ENCODE results near the gene MRPL18. TPM values are rescaled to one million over a fixed set of nuclear protein-coding genes. Genes with fewer than 3 reads are reported as not detected.
A peak's percentile ranks its signal among the peaks of the same experiment; 100 is the strongest.
"Not testable (repeated sequence)": the region's sequence is repeated elsewhere in the genome, so short reads cannot be mapped to it uniquely, and the experiment has no call there.

Gene MRPL18
- polyA plus RNA-seq, 1 donor, result 64.4 TPM

DNA sequence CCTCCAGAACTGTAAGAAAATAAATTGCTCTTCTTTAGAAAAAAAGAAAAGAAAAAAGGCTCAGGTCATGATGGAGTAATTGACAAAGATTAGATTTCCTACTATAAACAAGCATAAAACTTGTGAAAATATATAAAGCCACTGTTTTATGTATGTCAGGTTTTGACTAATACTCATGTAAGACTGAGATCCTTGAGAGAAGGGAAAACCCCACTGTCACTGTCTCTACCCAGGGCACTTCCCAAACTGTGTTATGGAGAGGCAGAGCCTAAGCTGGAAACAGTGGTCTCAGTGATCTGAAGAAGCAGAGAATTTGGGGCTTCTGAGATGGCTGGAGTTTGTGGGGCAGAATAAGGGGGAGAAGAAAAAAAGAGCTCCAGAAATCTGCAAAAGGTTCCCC is 20.8 kb upstream of the MRPL18 start:
- Histone ChIP-seq H3K36me3 (ENCODE audit: control insufficient read depth, insufficient read depth, low read length) (peaks cover 45% of the 10 kb centered on the region), H3K4me3 (ENCODE audit: low read length) (no peak overlapping the region)

GRCh38 chr6:159772196-159772595 is 18.1 kb upstream of the MRPL18 start:
- no peak for DNase-seq
- 0% methylated on average over 1 of the region's 1 CpG for WGBS (ENCODE audit: insufficient coverage, low lambda C conversion rate)
- Histone ChIP-seq H3K9me3 (ENCODE audit: control insufficient read depth, low read depth, low read length) (no peaks in the 10 kb centered on the region), H3K27ac (ENCODE audit: low read length) (no peak overlapping the region), H3K4me3 (ENCODE audit: low read length) (no peak overlapping the region), H3K36me3 (ENCODE audit: control insufficient read depth, insufficient read depth, low read length) (peaks cover 54% of the 10 kb centered on the region), H3K27me3 (ENCODE audit: control insufficient read depth, insufficient read depth, low read length) (no peaks in the 10 kb centered on the region), H3K4me1 (ENCODE audit: control insufficient read depth, insufficient read depth, low read length) (peaks cover 6% of the 10 kb centered on the region)

More for the DNA sequence above, 20.8 kb upstream of the MRPL18 start:
- DNase-seq, result no peak
- Histone ChIP-seq H3K27ac (ENCODE audit: low read length) (no peak overlapping the region), H3K27me3 (ENCODE audit: control insufficient read depth, insufficient read depth, low read length) (no peaks in the 10 kb centered on the region), H3K4me1 (ENCODE audit: control insufficient read depth, insufficient read depth, low read length) (no peaks in the 10 kb centered on the region), H3K9me3 (ENCODE audit: control insufficient read depth, low read depth, low read length) (no peaks in the 10 kb centered on the region)

DNA sequence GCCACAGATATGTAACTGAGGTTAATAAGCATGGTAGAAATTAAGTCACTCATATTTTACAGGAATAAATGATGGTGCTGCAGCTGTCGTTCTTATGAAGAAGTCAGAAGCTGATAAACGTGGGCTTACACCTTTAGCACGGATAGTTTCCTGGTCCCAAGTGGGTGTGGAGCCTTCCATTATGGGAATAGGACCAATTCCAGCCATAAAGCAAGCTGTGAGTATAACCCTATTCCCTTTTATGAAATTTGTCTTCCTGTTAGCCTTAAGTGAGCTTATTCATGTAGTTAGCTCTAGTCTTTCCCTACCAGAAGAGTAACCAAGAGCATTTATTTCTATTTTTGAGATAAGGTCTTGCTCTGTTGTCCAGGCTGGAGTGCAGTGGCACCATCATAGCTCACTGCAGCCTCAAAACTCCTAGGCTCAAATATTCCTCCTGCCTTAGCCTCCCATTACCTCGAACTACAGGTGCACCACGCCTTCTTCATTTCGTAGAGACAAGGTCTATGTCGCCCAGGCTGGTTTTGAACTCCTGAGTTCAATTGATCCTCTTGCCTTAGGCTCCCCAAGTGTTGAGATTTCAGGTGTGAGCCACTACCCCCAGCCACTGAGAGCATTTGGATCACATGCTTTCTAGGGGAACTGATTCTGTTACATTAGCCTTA is 12.9 kb upstream of the MRPL18 start:
- Histone ChIP-seq H3K4me3 (ENCODE audit: low read length) (no peak overlapping the region), H3K27me3 (ENCODE audit: control insufficient read depth, insufficient read depth, low read length) (no peaks in the 10 kb centered on the region), H3K27ac (ENCODE audit: low read length) (peak overlapping the region; percentile 46), H3K9me3 (ENCODE audit: control insufficient read depth, low read depth, low read length) (no peaks in the 10 kb centered on the region), H3K4me1 (ENCODE audit: control insufficient read depth, insufficient read depth, low read length) (peaks cover 20% of the 10 kb centered on the region), H3K36me3 (ENCODE audit: control insufficient read depth, insufficient read depth, low read length) (peaks cover 72% of the 10 kb centered on the region)
- DNase-seq, result peak in 1 of 2 donors; percentile 62
- 51% methylated on average over 2 of the region's 7 CpGs for WGBS (ENCODE audit: insufficient coverage, low lambda C conversion rate)

GRCh38 chr6:159778131-159778530 is 12.1 kb upstream of the MRPL18 start:
- no CpG with 5 or more reads among the region's 1 CpG for WGBS (ENCODE audit: insufficient coverage, low lambda C conversion rate)
- peaks cover 20% of the 10 kb centered on the region for H3K4me1 ChIP-seq (ENCODE audit: control insufficient read depth, insufficient read depth, low read length)

DNA sequence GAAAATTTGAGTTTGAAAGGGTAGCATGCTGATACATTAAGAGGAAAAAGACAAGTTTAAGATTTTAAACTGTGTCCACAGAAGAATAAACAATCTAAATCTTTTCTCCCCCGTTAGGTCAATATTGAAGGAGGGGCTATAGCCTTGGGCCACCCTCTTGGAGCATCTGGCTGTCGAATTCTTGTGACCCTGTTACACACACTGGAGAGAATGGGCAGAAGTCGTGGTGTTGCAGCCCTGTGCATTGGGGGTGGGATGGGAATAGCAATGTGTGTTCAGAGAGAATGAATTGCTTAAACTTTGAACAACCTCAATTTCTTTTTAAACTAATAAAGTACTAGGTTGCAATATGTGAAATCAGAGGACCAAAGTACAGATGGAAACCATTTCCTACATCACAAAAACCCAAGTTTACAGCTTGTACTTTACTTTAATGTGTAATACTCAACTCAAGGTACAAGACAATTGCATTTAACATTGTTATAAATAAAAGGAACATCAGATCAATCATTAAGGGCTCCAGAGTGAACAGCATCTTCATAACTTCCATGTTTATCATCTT is 11.6 kb upstream of the MRPL18 start:
- no CpG with 5 or more reads among the region's 3 CpGs for WGBS (ENCODE audit: insufficient coverage, low lambda C conversion rate)
- peaks cover 80% of the 10 kb centered on the region for H3K36me3 ChIP-seq (ENCODE audit: control insufficient read depth, insufficient read depth, low read length)
- peaks cover 20% of the 10 kb centered on the region for H3K4me1 ChIP-seq (ENCODE audit: control insufficient read depth, insufficient read depth, low read length)
- peak overlapping the region; percentile 44 for H3K27ac ChIP-seq (ENCODE audit: low read length)
- no peaks in the 10 kb centered on the region for H3K27me3 ChIP-seq (ENCODE audit: control insufficient read depth, insufficient read depth, low read length)
- no peaks in the 10 kb centered on the region for H3K9me3 ChIP-seq (ENCODE audit: control insufficient read depth, low read depth, low read length)
- DNase-seq, result peak in 1 of 2 donors; percentile 62
- no peak overlapping the region for H3K4me3 ChIP-seq (ENCODE audit: low read length)

More at GRCh38 chr6:159778131-159778530, 12.1 kb upstream of the MRPL18 start:
- Histone ChIP-seq H3K27me3 (ENCODE audit: control insufficient read depth, insufficient read depth, low read length) (no peaks in the 10 kb centered on the region), H3K9me3 (ENCODE audit: control insufficient read depth, low read depth, low read length) (no peaks in the 10 kb centered on the region), H3K27ac (ENCODE audit: low read length) (peak overlapping the region; percentile 46), H3K4me3 (ENCODE audit: low read length) (no peak overlapping the region), H3K36me3 (ENCODE audit: control insufficient read depth, insufficient read depth, low read length) (peaks cover 77% of the 10 kb centered on the region)
- DNase-seq, result no peak

DNA sequence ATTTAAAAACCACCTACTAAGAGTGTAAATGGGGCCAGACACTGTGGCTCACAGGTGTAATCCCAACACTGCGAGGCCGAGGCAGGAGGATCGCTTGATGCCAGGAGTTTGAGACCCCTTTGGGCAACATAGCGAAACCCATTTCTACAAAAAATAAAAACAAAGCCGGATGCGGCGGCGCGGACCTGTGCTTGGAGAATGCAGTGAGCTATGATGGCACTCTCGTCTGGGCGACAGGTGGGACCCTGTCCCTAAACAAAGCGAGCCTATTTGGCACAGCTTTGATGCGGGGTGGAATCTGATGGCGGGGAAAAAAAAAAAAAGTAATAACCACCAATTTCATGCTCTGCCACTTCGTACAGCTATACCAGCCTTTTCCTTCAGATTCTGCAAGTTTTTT is 2.0 kb upstream of the MRPL18 start:
- H3K36me3 ChIP-seq (ENCODE audit: control insufficient read depth, insufficient read depth, low read length), result peaks cover 44% of the 10 kb centered on the region
- WGBS (ENCODE audit: insufficient coverage, low lambda C conversion rate), result no CpG with 5 or more reads among the region's 15 CpGs
- no peaks in the 10 kb centered on the region for H3K27me3 ChIP-seq (ENCODE audit: control insufficient read depth, insufficient read depth, low read length)
- H3K27ac ChIP-seq (ENCODE audit: low read length), result peak overlapping the region; percentile 99
- peaks cover 21% of the 10 kb centered on the region for H3K4me1 ChIP-seq (ENCODE audit: control insufficient read depth, insufficient read depth, low read length)
- H3K9me3 ChIP-seq (ENCODE audit: control insufficient read depth, low read depth, low read length), result peaks cover 4% of the 10 kb centered on the region
- H3K4me3 ChIP-seq (ENCODE audit: low read length), result peak overlapping the region; percentile 95
- peak in 1 of 2 donors; percentile 7 for DNase-seq

DNA sequence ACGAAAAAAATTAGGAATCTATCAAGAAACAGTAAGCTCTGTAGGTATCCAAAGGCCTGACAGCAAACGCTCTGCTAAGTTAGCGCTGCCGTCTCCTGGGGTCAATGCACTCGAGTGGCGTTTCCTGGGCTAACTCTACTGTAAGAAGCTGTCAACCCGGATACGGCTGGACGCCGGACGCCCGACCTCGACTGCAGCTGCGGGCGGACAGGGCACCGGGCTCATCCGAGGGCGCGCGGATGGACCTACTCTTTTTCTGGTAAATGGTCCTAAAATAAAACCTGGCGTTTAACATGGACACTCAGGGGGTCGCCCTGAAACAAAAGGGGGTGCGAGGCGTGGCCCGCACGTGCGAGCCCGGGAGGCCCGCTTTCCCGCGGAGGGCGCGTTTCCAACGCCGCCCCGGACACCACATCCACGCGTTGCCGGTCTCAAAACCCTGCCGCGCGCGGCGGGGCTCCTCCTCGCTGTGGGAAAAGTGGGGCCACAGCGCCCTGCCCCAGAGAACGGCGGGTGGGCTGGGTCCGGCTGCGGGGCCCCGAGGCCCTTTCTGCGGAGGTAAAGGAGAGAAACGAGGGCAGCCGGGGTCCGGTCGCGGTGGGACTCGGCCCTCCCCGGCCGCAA is 1.4 kb upstream of the MRPL18 start:
- peak; percentile 41 to 71 for DNase-seq
- peaks cover 41% of the 10 kb centered on the region for H3K36me3 ChIP-seq (ENCODE audit: control insufficient read depth, insufficient read depth, low read length)
- WGBS (ENCODE audit: insufficient coverage, low lambda C conversion rate), result no CpG with 5 or more reads among the region's 60 CpGs
- peaks cover 4% of the 10 kb centered on the region for H3K9me3 ChIP-seq (ENCODE audit: control insufficient read depth, low read depth, low read length)
- H3K27me3 ChIP-seq (ENCODE audit: control insufficient read depth, insufficient read depth, low read length), result no peaks in the 10 kb centered on the region
- peaks cover 21% of the 10 kb centered on the region for H3K4me1 ChIP-seq (ENCODE audit: control insufficient read depth, insufficient read depth, low read length)
- H3K27ac ChIP-seq (ENCODE audit: low read length), result peak overlapping the region; percentile 99
- peak overlapping the region; percentile 95 for H3K4me3 ChIP-seq (ENCODE audit: low read length)

DNA sequence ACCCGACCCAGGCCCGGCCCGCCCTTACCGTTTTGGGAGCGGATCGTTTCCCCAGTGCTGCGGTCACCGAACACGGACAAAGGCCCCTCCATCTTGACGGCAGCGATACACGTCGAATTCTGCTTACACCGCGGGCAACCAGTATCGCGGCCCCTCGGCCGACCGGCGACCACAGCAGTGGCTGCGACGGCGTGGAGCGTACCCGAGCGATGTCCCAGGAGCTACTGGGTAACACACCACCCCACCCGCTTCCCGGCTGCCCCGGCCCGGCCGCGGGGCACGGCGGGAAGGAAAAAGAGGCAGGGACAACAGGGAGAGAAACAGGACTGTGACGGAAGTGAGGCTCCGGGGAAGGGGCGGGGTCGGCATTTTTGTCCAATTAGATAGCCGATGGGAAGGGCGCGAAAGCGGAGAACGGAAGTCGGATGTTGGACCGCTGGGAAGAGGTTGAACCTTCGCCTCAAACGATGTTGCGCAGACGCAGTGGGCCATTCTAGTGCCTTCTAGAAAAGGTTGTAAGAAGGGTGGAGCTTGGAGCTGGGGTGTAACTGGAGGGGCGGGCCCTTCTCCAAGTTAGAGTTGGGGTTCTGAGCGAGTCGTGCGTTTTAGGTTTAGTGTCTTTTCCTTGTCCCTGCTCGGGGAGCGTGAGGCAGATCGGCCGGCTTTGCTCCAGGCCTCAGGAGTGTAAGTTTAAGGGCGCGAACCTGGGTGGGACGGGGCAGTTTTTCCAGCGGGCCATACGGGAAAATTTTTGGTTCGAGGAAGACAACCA is 704 bp upstream of the MRPL18 start, which contains the start of gene TCP1:
Gene TCP1, minus strand, starts transcription at position 226 of the 772 bp plus-strand sequence. Its CDS starts 134 bp downstream, at position 92.
- peak; percentile 100 for DNase-seq
- Histone ChIP-seq H3K36me3 (ENCODE audit: control insufficient read depth, insufficient read depth, low read length) (peaks cover 39% of the 10 kb centered on the region), H3K9me3 (ENCODE audit: control insufficient read depth, low read depth, low read length) (peaks cover 4% of the 10 kb centered on the region), H3K27me3 (ENCODE audit: control insufficient read depth, insufficient read depth, low read length) (no peaks in the 10 kb centered on the region), H3K4me1 (ENCODE audit: control insufficient read depth, insufficient read depth, low read length) (peaks cover 24% of the 10 kb centered on the region), H3K27ac (ENCODE audit: low read length) (peak within 1 kb of the TSS; percentile 99), H3K4me3 (ENCODE audit: low read length) (peak within 1 kb of the TSS; percentile 95)
- WGBS (ENCODE audit: insufficient coverage, low lambda C conversion rate), result no CpG with 5 or more reads among the region's 64 CpGs

DNA sequence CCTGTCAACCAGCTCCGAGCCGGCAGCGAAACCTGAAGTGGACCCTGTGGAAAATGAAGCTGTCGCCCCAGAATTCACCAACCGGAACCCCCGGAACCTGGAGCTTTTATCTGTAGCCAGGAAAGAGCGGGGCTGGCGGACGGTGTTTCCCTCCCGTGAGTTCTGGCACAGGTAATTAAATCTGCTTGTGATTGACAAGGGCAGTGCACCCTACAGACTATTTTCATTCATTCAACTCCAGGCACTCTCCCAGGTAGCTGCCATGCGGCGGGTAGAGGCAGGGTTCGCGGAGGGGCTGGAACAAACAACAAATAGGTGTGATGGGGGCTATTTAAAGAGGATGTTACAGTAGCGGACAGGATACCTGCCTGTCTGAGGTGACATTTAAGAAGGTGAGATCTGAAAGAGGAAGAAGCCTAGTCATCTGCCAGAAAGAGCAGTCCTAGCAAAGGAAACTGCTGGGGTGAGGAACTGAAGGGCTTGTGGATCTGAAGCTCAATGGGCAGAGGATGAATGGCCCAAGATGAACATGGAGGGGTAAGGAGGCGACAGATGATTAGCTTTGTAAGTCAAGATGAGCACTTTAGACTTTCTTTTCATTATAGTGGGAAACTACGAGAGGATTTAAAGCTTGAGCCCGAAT is 810 bp downstream of the MRPL18 start:
- Histone ChIP-seq H3K4me1 (ENCODE audit: control insufficient read depth, insufficient read depth, low read length) (peaks cover 25% of the 10 kb centered on the region), H3K27ac (ENCODE audit: low read length) (peak overlapping the region; percentile 99), H3K4me3 (ENCODE audit: low read length) (peak overlapping the region; percentile 90), H3K36me3 (ENCODE audit: control insufficient read depth, insufficient read depth, low read length) (peaks cover 28% of the 10 kb centered on the region), H3K27me3 (ENCODE audit: control insufficient read depth, insufficient read depth, low read length) (no peaks in the 10 kb centered on the region), H3K9me3 (ENCODE audit: control insufficient read depth, low read depth, low read length) (peaks cover 4% of the 10 kb centered on the region)
- WGBS (ENCODE audit: insufficient coverage, low lambda C conversion rate), result no CpG with 5 or more reads among the region's 18 CpGs
- peak in 1 of 2 donors; percentile 29 for DNase-seq

GRCh38 chr6:159794976-159795375 is 4.7 kb downstream of the MRPL18 start:
- Histone ChIP-seq H3K4me1 (ENCODE audit: control insufficient read depth, insufficient read depth, low read length) (peaks cover 18% of the 10 kb centered on the region), H3K27ac (ENCODE audit: low read length) (peak overlapping the region; percentile 57), H3K36me3 (ENCODE audit: control insufficient read depth, insufficient read depth, low read length) (peaks cover 47% of the 10 kb centered on the region)
- no CpG with 5 or more reads among the region's 8 CpGs for WGBS (ENCODE audit: insufficient coverage, low lambda C conversion rate)
- DNase-seq; H3K9me3 ChIP-seq (ENCODE audit: control insufficient read depth, low read depth, low read length); H3K27me3 ChIP-seq (ENCODE audit: control insufficient read depth, insufficient read depth, low read length); H3K4me3 ChIP-seq (ENCODE audit: low read length): not testable (repeated sequence)

Measured in large intestine (tissue), 3 donors.